LNCaP clone FGC (cell line): Measurements from ENCODE around the gene CD59.

Experiments used
- DNase-seq: peaks from one replicate; pipeline ENCODE4 v3.0.0-alpha.2; 2011; ENCODE audit warnings: low read depth
- H3K4me3 ChIP-seq: 2 replicates; pipeline ENCODE4 v1.5.1; 2011; ENCODE audit warnings: mild to moderate bottlenecking, low read depth, low read length, control low read depth
- CTCF ChIP-seq: IDR thresholded peaks from 2 replicates; pipeline ENCODE4 v1.5.1; 2012; ENCODE audit warnings: mild to moderate bottlenecking; ENCODE audit not compliant: control insufficient read depth, insufficient read depth; ENCODE audit errors: extremely low read depth

The CD59 gene

GRCh38 chr11:33700502-33701271 is 35.5 kb downstream of the CD59 start, which contains the start of gene C11orf91:
C11orf91 (minus strand) TSS chr11:33700826; CDS start chr11:33700740, 86 bp downstream.
- no peak for DNase-seq
- TF ChIP-seq CTCF = no peak
- H3K4me3 ChIP-seq = peak within 1 kb of the TSS; percentile 56

GRCh38 chr11:33700063-33700501 is 36.1 kb downstream of the CD59 start:
- no peak for TF ChIP-seq CTCF
- no peak overlapping the region for H3K4me3 ChIP-seq

GRCh38 chr11:33699515-33700062 is 36.6 kb downstream of the CD59 start:
- no peak for DNase-seq
- no peak for TF ChIP-seq CTCF
- H3K4me3 ChIP-seq = no peak overlapping the region

More at GRCh38 chr11:33700063-33700501, 36.1 kb downstream of the CD59 start:
- DNase-seq = no peak

- TF ChIP-seq CTCF = no peak
- DNase-seq = no peak
- H3K4me3 ChIP-seq = no peak overlapping the region
Measured at GRCh38 chr11:33698921-33699320, 37.3 kb downstream of the CD59 start.

GRCh38 chr11:33697997-33698396 is 38.2 kb downstream of the CD59 start:
- H3K4me3 ChIP-seq = no peak overlapping the region
- no peak for DNase-seq
- TF ChIP-seq CTCF = no peak

- no peak for TF ChIP-seq CTCF
- H3K4me3 ChIP-seq = no peak overlapping the region
- no peak for DNase-seq
Measured at GRCh38 chr11:33696931-33697638, 39.1 kb downstream of the CD59 start.
